HUDEP-2 (cell line): Measurements from ENCODE around the gene ST8SIA5.

ENCODE experiments used
- DNase-seq, 76 experiments: peaks; one replicate each; lab custom pipeline; 2025; ENCODE audit not compliant: unreplicated experiment in 76 of 76; lab: John Stamatoyannopoulos, UW

Gene ST8SIA5

DNA sequence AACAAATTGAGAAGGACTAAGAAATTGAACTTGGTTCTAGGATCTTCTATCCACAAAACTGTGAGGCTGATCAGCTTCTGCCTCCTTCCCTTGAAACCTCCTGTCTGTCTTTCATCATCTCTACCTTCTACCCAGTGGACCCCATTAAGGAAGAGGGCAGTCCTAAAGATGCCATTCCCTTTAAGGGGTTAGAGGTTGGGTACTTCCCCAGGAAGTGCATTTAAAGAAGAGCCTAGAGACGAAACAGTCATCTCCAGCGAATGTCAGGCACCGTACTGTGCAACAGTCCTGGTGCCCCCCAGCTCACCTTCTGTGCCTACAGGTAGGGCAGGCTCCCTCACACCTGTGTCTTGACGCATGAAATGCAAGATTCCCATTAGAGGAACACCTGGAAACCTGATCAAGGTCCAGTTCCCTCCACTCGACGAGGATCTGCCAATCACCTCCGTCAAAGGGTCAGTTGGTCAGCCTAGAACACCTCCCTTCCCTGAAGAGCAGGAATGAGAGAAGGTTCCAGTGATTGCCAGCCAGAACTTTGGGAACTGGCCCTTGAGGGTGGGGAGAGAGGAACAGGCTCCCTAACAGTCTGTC lies 120.7 kb downstream of the ST8SIA5 start:
- DNase-seq, result no peak

DNA sequence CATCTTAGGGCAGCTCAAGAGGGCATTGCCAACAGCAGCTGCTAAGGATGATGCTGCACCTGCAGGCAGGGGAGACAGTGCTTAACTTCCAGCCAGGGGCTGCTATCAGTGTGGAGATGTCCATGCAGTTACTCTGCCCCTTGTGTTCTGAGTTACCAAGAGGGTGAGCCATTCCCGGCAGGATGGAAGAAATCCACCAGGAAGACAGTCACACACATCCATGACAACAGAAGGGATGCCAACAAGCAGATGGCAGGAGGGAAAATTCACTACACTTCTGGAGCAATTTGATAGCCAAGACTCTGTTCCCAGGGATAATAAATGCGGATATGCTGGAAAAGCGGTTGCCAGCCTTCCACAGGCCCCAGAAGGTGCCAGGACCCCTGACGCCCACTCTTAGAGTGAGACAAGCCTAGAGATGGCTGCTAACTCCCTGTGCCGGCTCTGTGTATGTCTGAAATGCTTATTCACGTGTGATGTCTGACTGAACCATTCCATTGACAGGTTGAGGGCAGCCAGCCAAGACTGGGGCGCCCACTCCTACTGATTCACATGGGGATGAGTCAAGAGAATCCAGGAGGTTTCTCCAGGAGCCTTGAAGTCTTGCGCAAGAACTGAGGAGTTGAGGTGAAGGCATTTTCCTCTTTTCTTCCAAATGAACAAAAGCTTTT lies 124.3 kb downstream of the ST8SIA5 start:
- DNase-seq, result no peak

DNA sequence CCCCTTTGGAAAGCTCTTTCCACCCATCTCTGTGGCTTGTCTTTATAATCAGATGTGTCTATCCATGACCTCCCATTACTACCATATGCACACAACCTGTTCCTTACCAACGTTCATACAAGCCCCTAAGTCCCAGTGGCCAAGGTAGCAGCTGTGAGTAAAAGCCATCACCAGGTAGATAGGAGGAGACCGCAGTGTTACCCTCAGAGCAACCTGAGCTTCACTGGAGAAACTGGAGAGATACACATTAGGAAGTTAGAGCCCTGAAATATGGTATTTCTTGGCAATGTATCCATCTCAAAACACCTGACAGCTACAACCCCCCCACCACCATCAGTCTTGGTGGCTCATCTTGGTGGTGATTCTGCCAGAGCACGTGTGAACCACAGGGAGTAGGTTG lies 125.9 kb downstream of the ST8SIA5 start:
- no peak for DNase-seq

DNA sequence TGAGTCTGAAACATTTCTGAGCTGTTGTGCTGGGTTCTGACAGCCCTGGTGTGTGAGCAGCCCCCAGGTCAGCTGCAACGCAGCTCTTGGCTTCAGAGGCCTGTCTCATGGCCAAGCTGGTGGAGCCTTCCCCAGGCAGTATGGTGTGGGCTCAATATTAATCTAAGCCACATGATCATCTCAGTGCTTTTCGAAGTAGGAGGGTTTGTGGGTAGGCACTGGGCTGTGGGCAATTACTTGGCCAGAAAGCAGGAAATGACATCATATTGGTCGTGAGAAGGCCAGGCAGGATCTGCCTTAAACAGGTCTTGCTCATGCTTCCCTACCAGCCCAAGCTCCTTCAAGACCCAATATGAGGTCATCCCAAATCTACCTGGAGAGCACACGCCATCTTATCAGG lies 126.7 kb downstream of the ST8SIA5 start:
- peak in 1 of 76 experiments; percentile 16 for DNase-seq

DNA sequence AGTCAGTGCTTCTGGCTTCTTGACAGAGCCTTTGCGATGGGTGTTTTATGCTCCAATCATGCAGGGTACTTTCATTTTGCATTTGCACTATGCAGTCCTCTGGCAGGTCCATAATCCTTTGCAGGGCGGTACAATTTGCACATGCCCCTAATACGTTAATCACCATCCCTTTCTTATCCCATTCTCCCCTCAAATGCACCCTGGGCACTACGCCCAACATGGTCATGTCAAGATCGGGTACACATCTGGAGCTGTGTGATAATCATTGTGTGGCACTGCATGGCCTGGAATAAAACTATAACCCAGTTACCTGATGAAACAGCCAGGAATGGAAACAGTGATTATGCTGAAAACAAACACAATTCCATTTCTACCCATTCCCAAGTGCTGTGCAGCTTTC lies 127.5 kb downstream of the ST8SIA5 start:
- peak in 60 of 76 experiments; percentile 0 to 87 (median 42) for DNase-seq

DNA sequence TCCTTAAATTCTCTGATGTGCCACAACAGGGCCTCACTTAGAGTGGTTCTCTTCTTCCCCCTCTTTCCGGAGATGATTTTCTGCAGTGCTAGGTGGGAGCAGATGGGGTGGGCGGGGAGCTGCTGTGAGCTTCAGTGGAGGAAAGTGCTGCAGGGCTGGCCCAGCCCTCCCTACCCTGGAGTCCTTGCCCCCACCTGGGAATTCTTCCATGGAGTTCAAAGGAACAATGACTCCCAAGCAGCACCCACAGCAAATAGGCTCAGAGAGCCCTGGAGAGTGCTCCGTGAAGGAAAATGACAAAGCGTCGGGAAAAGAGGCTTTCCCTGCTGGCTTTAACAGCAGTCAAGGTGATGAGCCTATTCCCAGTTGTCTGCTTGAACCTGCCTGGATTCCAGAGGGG lies 128.6 kb downstream of the ST8SIA5 start:
- no peak for DNase-seq

DNA sequence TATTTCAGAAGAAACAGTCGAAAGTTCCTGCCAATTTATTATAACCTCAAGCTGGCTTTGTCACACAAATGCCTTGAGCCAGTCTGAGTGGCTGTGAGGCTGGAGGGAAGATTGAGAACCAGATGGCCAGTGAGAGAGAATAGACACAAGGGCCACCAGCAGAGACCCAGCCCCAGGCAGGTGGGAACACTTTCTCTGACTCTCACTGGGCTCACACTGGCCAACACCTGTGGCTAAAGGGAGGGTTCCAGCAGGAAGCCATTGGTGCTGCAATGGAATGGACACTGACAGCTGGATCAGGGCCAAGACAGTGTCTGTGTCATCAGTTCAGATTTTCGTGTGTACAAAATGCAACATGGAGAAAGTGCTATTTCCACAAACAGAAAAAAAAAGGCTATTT lies 129.7 kb downstream of the ST8SIA5 start:
- no peak for DNase-seq

DNA sequence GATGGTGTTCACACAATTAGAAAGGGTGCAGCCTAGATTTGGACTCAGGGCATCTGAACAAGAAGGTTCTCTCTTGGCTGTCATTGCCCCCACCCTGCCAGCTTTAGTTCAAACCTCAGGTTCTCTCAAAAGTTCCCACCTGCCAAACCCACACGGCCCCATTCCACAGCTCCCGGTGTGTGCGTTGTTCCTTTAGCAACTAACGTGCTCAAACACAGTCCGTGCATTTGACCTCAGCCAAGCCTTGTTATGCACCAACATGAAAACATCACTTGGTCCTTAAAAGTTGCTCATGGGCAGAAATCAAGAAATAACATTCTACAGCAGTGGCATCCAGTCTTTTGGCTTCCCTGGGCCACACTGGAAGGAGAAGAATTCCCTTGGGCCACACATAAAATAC lies 131.8 kb downstream of the ST8SIA5 start:
- DNase-seq, result no peak

DNA sequence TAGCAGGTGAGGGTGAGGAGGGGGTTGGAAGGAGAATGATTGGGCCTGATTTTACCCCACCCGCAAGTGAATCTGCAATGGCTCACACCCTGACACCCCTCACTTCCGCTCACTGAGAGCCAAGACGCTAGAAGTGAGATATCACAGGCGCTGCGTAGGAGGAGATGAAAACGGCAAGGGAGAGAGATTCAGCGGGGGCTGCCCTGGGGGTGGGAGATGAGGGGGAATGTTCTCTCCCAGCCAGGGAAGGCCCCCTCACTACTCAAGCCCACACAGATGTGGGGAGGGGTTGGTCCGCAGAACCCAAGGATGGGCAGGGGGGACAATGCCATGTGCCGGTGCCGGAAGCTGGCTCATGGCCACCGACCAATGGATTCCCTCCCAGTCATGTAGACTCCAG lies 132.7 kb downstream of the ST8SIA5 start:
- DNase-seq, result no peak

DNA sequence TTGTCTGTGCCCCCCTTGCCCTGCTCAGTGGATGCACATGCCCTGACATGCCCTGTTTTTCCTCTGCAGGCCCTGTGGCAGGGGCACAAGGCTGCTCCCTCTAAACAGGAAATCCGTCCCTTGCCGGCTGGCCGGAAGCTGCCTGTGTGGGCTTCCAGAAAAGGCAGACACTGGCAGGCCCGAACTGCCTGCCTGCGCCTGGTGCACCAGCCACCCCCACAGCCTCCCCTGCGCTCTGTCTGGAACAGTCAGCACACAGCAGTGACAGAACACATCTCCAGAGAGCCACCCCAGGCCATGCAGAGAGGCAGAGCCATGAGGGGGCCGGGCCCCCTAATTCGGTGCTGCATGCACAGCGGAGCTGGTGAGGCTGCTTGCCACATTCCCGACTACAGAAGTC lies 133.3 kb downstream of the ST8SIA5 start:
- DNase-seq, result no peak

DNA sequence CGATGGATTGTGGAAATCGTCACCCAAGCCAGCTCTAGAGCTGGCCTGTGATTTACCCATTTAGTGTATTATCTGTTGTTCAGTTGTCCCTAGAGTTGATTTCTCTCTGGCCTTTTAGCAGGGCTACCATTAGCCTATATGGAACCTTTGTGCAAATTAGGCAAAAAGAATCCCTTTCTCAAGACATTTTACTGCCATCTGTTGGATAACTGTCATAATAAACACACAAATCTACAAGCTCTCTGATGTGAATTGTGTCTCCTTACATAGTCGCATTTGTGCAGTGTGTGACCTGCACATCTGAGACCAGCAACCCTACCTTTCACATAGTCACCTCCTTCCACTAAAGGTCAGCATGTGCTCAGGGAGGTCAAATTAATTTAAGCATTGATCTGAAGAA lies 133.9 kb downstream of the ST8SIA5 start:
- peak in 1 of 76 experiments; percentile 8 for DNase-seq

DNA sequence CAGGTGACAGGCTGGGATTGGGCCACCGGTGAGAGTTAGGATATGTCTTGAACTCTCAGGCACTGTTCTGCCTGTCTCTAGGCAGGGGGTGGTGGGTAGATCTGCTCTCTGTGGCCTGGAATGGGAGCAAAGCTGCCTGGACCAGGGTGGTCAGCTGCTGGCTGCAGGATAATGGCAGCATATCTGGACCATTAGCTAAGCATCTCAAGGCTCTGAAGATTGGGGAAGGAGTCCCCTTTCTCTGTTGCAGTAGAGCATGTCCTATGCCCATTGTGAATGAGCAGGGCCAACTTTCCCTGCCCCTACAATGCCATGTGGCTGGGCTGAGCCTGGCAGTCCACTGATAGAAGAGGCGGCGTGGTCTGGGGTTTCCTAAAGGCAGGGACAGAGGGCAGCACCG lies 134.4 kb downstream of the ST8SIA5 start:
- no peak for DNase-seq

DNA sequence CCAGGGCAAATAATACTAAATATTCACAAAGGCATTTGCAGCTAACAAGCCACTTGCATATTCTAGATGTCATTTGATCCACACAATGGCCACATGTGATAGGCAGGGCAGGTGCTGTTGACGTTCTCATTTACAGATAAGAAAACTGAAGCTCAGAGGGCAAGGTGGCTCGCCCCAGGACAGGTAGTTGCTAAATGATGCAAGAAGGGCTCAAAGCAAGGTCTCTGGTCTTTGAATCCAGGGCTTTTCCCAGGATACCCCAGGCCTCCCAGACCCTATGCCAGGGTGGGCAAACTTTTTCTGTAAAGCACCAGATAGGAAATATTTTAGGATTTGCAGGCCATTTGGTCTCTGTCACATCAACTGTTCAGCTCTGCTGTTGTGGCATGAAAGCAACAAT lies 135.0 kb downstream of the ST8SIA5 start:
- DNase-seq, result no peak

DNA sequence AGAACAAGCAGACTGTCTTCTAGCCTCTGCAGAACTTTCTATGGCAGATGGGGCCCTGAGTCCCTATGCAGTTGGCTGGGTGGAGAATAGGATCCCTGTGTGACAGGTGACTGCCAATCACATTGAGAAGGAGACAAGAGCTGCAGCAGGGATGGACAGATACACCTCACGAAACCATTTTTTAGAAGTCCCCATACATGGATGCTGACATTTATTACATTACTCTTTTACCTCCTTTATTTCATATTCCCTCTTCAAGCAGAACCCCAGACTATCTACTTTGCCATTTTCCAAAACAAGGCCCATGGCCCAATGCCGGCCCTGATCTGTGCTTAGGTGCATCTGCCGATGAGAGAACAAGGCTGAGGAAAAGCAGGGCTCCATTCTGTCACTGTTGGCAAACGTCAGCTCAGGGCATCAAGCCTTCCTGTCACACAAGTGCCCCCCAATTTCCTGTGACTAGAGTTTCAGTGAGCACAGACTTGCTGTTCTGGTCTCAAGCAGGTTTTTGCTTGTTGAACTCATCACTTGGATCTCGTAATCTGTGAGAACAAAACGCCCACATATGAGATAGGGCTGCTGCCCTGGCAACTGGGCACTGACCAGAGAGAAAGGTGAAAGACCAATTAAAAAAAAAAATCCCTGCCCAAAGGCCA lies 135.6 kb downstream of the ST8SIA5 start:
- no peak for DNase-seq

DNA sequence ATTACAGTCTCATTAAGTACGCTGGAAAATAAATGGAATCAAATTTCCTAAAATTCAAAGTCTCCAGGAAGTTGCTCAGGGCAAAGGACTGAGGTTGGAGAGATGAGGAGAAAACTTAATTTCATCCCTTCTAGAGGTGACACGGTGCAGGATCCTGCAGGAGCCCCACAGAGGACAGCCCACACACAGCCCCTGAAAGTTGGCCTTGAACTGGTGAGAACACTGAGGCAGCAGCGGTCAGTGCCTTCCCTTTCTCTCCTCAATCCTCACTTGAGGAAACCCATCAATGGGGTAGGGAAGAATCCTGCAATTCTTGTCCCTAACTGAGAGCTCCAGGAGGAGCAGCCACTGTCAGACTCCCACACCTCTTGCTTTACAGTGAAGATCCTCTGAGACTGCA lies 137.3 kb downstream of the ST8SIA5 start:
- no peak for DNase-seq
